ENCODE results near the gene FBXL5. TPM values are rescaled to one million over a fixed set of nuclear protein-coding genes. Genes with fewer than 3 reads are reported as not detected.

FBXL5 gene
- total and polyA plus RNA-seq, 2 of the 13 experiments (the other 11 are each of a cell fraction or from before 2014, with no cell fraction given): 17.4 to 45.3 TPM

GRCh38 chr4:15652841-15653240, 2.3 kb downstream of the FBXL5 start (continued):
- no peak for TF ChIP-seq HDAC2 (CRISPR knock-in tag; IDR thresholded peaks at IDR 0.05)
- no peak for TF ChIP-seq ZFAT (CRISPR knock-in tag; conservative IDR thresholded peaks at IDR 0.05)

GRCh38 chr4:15652191-15652590, 3.0 kb downstream of the FBXL5 start:
- DNase-seq (ENCODE audit: low spot score) (no peak), FAIRE-seq (no peak), ATAC-seq (no peak)
- no peaks in the 10 kb centered on the region for H3K9me3 ChIP-seq (ENCODE audit: low read length)
- intact Hi-C loops (cut with micrococcal nuclease; ENCODE audit: unreplicated experiment): loop anchor here (10.0 kb wide), 1 partner anchor 647 kb away; the partner anchor contains the start of gene CPEB2
- H4K20me1 ChIP-seq (ENCODE audit: insufficient read depth, low read length): peaks cover 10% of the 10 kb centered on the region
- H2AFZ ChIP-seq (ENCODE audit: low read length): no peak overlapping the region
- no peak overlapping the region for H3K27ac ChIP-seq (ENCODE audit: extremely low read length, insufficient read depth, low read length)
- TF ChIP-seq KDM5B (CRISPR knock-in tag; IDR thresholded peaks at IDR 0.05; ENCODE audit: borderline replicate concordance) (no peak), ZFX (CRISPR knock-in tag; IDR thresholded peaks at IDR 0.05; ENCODE audit: low read depth) (peak; percentile 22; the same call in 1 of the 2 replicates), ZFY (CRISPR knock-in tag; IDR thresholded peaks at IDR 0.05) (peak; percentile 26; the same call in 1 of the 2 replicates)
- CTCF ChIA-PET (ENCODE audit: low intra/inter-chr PET ratio, low total read pairs): no interaction called here
- in situ Hi-C loops (cut with HindIII; ENCODE audit: extremely low pct_ligation_motif_present, low pct_unique_long_range_greater_than_20kb): loop anchor here (5.0 to 25.0 kb wide), 2 partner anchors 175 to 640 kb away; partner anchors contain the start of gene CPEB2
- H3K4me1 ChIP-seq (ENCODE audit: insufficient read depth, low read length): peaks cover 45% of the 10 kb centered on the region
- no peaks in the 10 kb centered on the region; a peak in 1 of 5 replicates for H3K27me3 ChIP-seq (ENCODE audit: control insufficient read depth in 1 of 2, insufficient read depth in 2 of 2, low read length in 2 of 2)
- BruUV-seq (replicated peaks): no TSS peak
- H3K36me3 ChIP-seq (replicated peaks in 1 of 2; ENCODE audit: control insufficient read depth in 1 of 2, insufficient read depth in 2 of 2, low read length in 2 of 2): no peaks in the 10 kb centered on the region
- 0 out of 2 replicates have a peak overlapping the region, but pooled peaks have one; percentile 26 for H3K9ac ChIP-seq (ENCODE audit: insufficient read depth, low read depth, low read length)
- peaks cover 72% of the 10 kb centered on the region for H3K79me2 ChIP-seq (ENCODE audit: insufficient read depth, low read length)
- peak overlapping the region; percentile 83 for H3K4me2 ChIP-seq (ENCODE audit: low read depth, low read length)
- POLR2A ChIA-PET: interaction anchor here (1.4 to 2.2 kb wide), 2 partner anchors 29 to 173 kb away, joined by 5 to 8 read pairs; partner anchors contain the start of gene FAM200B
- H3K4me3 ChIP-seq (replicated peaks in 1 of 3; ENCODE audit: insufficient read depth in 1 of 3, low read depth in 2 of 3, low read length in 3 of 3): no peak overlapping the region
- WGBS (ENCODE audit: low lambda C conversion rate): 62% methylated on average over 1 of the region's 1 CpG

GRCh38 chr4:15651676-15652075, 3.5 kb downstream of the FBXL5 start:
- no TSS peak for BruUV-seq (replicated peaks)
- TF ChIP-seq ZNF598 (CRISPR knock-in tag; IDR thresholded peaks at IDR 0.05; ENCODE audit: borderline replicate concordance) (no peak), GLMP (CRISPR knock-in tag; IDR thresholded peaks at IDR 0.05; ENCODE audit: borderline replicate concordance) (no peak), GTF3A (CRISPR knock-in tag; conservative IDR thresholded peaks at IDR 0.05) (no peak), ARNT2 (CRISPR knock-in tag; IDR thresholded peaks at IDR 0.05; ENCODE audit: low read depth) (no peak), ZNF326 (CRISPR knock-in tag; IDR thresholded peaks at IDR 0.05; ENCODE audit: borderline replicate concordance) (no peak), ZMYM3 (CRISPR knock-in tag; IDR thresholded peaks at IDR 0.05) (no peak), HES4 (CRISPR knock-in tag; IDR thresholded peaks at IDR 0.05; ENCODE audit: borderline replicate concordance) (no peak), ZSCAN30 (CRISPR knock-in tag; IDR thresholded peaks at IDR 0.05) (no peak), ISX (CRISPR knock-in tag; conservative IDR thresholded peaks at IDR 0.05) (no peak), ZFP36 (IDR thresholded peaks at IDR 0.05; ENCODE audit: borderline replicate concordance, low read depth, low read length, partially characterized antibody) (no peak), ZNF263 (CRISPR knock-in tag; IDR thresholded peaks at IDR 0.05) (no peak), NFIC (IDR thresholded peaks at IDR 0.05; ENCODE audit: low read length) (no peak)

More at GRCh38 chr4:15651676-15652075, 3.5 kb downstream of the FBXL5 start:
- Histone ChIP-seq H3K9me3 (ENCODE audit: low read length) (no peaks in the 10 kb centered on the region), H3K4me1 (ENCODE audit: insufficient read depth, low read length) (peaks cover 45% of the 10 kb centered on the region), H3K9ac (ENCODE audit: insufficient read depth, low read depth, low read length) (peak overlapping the region; percentile 26; the same call in 1 of the 2 replicates), H3K4me2 (ENCODE audit: low read depth, low read length) (peak overlapping the region; percentile 83), H3K36me3 (replicated peaks in 1 of 2; ENCODE audit: control insufficient read depth in 1 of 2, insufficient read depth in 2 of 2, low read length in 2 of 2) (no peaks in the 10 kb centered on the region), H3K79me2 (ENCODE audit: insufficient read depth, low read length) (peaks cover 74% of the 10 kb centered on the region), H3K27ac (ENCODE audit: extremely low read length, insufficient read depth, low read length) (no peak overlapping the region), H3K27me3 (ENCODE audit: control insufficient read depth in 1 of 2, insufficient read depth in 2 of 2, low read length in 2 of 2) (no peaks in the 10 kb centered on the region; a peak in 1 of 5 replicates), H2AFZ (ENCODE audit: low read length) (no peak overlapping the region), H3K4me3 (replicated peaks in 1 of 3; ENCODE audit: insufficient read depth in 1 of 3, low read depth in 2 of 3, low read length in 3 of 3) (no peak overlapping the region; a peak in 1 of 6 replicates), H4K20me1 (ENCODE audit: insufficient read depth, low read length) (peaks cover 10% of the 10 kb centered on the region)
- FAIRE-seq: no peak
- no peak for ATAC-seq
- intact Hi-C loops (cut with micrococcal nuclease; ENCODE audit: unreplicated experiment): loop anchor here (2.0 to 10.0 kb wide), 2 partner anchors 305 to 647 kb away; partner anchors contain the start of gene CPEB2
- DNase-seq (ENCODE audit: low spot score): no peak
- ChIA-PET POLR2A (interaction anchor here (1.4 to 2.2 kb wide), 2 partner anchors 29 to 172 kb away, joined by 5 to 8 read pairs; partner anchors contain the start of gene FAM200B), CTCF (ENCODE audit: low intra/inter-chr PET ratio, low total read pairs) (no interaction called here)
- in situ Hi-C loops (cut with HindIII; ENCODE audit: extremely low pct_ligation_motif_present, low pct_unique_long_range_greater_than_20kb): loop anchor here (5.0 to 25.0 kb wide), 2 partner anchors 174 to 639 kb away; partner anchors contain the start of gene CPEB2
- 70% methylated on average over 2 of the region's 2 CpGs for WGBS (ENCODE audit: low lambda C conversion rate)
